SH-SY5Y (cell line): Measurements from ENCODE around the gene DLL1.

ENCODE experiments used
- GATA2 ChIP-seq: IDR thresholded peaks from 2 replicates; pipeline ENCODE4 v1.6.1; 2011; ENCODE audit warnings: mild to moderate bottlenecking, low read depth, low read length
- GATA3 ChIP-seq: IDR thresholded peaks from 2 replicates; pipeline ENCODE4 v1.6.1; 2011; ENCODE audit warnings: low read depth, mild to moderate bottlenecking, low read length, moderate library complexity

DLL1 gene

DNA sequence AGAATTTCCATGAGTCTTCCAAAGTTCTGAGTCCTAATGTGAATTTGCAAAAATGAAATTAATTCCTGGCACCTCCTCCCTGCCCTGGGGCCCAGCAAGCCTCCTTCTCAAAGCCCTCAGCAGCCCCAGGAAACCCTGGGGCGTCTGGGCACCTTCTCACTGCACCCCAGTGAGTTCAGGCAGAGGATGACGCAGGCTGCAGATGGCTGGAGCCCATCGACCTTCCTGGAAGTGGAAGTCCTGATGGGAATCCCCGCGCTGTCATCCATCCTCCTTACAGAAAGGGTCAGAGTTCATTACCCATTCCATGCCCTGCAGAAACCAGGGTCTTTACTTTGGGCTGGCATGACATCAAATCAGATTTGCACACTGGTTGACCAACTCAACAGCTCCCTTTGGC is 31.6 kb downstream of the DLL1 start:
- TF ChIP-seq GATA3 (no peak), GATA2 (no peak)

DNA sequence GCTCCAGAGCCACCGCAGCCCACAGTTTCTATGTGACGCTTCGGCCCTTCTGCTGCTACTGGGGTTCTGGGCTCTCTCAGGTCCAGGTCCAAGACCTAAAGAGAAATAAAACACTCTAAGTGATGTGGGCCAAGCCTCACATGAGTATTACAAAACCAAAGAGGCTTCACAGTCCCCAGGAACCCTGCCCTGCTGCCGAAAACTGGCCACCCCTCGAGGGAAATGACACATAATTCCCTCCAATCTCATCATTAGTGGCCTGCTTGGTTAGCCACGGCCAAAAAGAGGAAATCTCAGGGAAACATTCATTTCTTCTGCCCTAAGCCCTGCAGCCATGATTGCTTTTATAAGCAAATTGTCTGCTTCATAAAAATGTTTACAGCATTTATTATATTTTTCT is 32.5 kb downstream of the DLL1 start:
- TF ChIP-seq GATA2 (no peak), GATA3 (no peak)

DNA sequence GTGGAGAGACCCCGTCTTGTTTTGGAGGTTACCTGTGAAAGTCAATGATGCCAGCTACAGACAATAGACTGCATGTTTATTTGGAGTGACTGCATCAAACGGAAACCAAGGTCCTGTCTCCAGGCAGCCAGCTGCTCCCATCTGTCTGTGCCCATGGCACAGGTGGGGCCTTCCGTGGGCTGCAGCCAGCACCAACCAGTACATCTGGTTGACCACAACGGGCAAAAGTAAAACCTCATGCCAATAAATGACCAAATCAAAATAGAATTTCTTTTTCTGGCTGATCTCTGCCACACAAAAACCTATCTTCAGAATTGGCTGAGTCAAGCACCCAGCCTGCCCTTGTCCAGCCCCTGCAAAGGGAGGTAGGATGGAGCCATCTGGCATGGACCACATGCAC is 33.5 kb downstream of the DLL1 start:
- TF ChIP-seq GATA3 = no peak
- TF ChIP-seq GATA2 = no peak

DNA sequence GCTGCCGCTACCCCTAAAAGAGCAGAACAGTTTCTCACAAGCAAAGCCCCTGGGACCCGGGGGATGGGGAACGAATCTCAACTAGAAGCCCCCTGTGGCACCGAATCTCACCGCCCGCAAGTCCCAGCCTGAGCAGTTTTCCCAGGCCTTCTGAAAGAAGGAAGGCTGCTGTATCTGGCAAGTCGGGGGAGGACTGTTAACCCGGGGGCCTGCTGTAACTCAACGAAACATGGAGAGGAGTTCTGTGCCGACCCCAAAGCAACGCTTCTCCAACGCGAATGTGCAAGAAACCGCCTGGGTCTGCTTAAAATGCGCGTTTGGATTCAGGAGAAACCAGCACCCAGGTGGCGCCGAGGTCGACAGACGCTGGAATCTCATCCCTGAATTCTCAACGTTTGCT is 34.2 kb downstream of the DLL1 start:
- TF ChIP-seq GATA2 = no peak
- no peak for TF ChIP-seq GATA3

DNA sequence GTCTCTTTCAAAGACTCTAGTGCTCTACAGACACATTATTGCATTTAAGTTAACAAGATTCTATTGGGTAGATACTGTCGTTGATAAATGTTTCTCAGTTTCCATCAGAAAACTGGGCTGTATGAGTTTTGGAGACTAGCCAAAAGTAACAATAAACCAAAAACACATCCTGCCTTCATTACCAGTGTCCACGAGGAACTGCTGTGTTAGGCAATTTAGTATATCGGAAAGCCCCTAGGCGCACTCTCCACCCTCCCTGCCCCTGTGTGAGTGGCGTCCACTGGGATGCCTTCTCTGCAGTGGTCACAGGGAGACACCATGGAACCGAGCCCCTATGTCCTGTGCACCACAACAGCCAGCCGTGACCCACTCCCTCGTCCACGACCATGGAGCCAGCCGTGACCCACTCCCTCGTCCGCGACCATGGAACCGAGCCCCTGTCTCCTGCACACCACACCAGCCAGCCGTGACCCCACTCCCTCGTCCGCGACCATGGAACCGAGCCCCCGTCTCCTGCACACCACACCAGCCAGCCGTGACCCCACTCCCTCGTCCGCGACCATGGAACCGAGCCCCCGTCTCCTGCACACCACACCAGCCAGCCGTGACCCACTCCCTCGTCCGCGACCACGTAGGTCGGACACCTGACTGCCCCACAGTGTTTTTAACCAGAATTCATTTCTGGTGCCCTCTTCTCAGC is 35.3 kb downstream of the DLL1 start:
- TF ChIP-seq GATA2 = no peak
- TF ChIP-seq GATA3 = no peak

DNA sequence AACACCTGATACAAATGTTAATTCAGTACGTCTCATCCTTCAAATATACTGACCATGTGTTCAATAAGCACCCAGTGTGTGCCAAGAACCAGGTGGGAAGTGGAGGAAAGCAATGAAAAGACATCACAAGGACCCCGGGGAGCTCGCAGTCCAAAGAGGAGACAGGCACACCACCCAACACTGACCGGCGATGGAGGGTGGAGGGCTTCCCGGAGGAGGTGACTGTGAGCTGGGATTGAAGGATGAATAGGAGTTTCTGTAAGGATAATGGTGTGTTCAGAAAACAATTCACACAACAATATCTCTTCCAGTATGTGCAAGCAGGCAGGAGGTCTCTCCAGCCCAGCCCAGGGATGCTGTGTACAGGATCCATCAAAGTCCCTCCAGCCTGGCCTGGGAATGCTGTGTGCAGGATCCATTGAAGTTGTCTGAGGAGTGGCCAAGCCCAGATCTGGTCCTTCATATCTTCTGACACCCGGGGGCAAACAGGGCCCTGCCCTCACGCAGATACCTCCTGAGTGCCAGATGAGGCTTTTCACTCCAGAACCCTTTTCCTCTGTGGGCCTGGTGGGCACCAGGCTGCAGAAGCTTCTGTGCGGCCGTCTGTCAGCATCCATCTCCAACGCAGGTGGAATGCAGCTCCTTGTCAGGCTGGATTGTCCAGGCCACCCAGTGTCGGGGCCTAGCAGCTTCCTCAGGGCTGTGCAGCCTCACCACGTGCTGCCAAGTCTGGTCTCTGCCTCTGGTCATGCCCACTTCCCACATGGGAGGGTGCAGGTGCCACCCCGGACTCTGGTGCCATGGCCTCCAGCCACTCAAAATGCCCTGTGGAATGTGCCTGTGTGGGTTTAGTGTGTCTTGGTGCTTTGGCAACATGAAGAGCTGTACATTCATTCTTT is 36.3 kb downstream of the DLL1 start:
- no peak for TF ChIP-seq GATA2
- TF ChIP-seq GATA3 = no peak

DNA sequence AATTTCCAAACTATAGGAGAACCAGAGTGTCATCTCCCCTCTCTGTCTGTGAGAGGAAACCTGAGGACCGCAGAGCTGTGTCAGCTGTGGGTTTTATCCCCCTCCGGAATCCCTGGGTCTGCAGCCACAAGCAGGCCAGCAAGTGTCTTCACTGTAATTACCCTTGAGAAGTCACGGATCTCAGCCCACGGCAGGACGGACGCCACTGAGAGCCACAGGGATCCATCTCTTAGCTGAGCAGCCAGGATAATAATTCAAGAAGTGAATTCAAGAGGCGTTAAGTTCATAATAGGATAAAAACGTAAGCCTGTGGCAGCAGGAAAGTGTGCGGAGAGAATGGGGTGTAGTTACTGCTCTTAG is 37.0 kb downstream of the DLL1 start:
- TF ChIP-seq GATA2 (no peak), GATA3 (no peak)

DNA sequence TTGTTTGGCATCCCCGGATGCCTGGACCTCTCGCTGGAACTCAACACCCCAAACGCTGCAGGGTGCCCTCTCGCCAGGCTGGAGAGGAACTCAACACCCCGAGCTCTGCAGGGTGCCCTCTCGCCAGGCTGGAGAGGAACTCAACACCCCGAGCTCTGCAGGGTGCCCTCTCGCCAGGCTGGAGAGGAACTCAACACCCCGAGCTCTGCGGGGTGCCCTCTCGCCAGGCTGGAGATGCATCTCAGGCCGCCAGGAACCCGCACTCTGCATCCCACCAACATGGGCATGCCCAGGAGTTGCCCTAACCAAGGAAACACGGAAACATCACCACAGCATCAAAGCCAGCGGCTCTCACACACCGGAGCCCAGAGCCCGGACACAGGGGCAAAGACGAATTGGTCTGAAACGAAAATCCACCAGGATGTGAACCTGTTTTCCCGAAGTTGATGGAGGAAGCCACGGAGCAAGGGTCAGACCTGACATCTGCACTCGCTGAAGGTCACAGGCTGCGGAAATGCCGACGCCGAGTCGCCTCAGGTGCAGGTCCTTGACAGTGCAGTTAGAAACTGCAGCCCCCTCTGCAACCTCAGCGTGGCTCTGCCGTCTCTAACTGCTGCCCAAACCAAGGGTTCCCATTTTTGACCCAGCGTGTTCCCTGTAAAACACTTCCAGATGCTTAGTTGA is 37.5 kb downstream of the DLL1 start:
- TF ChIP-seq GATA2 = no peak
- TF ChIP-seq GATA3 = no peak

DNA sequence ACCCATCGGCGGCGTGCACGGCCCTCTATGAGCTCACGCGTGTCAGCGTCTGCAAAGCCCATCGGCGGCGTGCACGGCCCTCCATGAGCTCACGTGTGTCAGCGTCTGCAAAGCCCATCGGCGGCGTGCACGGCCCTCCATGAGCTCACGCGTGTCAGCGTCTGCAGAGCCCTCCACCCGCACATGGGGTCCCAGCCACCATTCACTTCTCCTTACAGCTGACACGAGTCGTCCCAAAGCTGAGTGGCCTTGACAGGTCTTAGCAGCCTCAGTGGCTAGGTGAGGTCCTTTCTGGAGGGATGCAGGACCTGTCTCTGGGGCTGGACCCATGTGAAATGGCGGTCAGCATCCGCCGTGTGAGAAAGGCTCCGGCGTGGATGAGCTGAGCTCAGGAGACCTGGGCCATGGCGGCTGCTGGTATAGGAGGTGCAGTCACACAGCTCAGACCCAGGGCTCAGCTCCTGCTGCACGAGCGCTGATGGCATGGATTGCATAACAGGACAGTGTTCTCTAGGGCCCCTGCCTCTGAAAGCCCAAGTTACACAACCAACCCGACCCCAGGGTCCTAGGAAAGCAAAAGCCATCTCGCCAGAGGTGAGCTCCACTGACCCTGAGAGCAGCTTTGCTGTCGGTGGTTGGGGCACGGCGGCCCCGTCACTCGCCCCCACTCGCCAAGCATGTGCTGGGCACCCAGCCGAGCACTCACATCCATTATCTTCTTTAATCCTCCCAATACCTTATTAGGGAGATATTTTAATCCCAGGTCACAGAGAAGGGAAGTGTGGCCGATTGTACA is 38.9 kb downstream of the DLL1 start:
- TF ChIP-seq GATA3 (no peak), GATA2 (no peak)

DNA sequence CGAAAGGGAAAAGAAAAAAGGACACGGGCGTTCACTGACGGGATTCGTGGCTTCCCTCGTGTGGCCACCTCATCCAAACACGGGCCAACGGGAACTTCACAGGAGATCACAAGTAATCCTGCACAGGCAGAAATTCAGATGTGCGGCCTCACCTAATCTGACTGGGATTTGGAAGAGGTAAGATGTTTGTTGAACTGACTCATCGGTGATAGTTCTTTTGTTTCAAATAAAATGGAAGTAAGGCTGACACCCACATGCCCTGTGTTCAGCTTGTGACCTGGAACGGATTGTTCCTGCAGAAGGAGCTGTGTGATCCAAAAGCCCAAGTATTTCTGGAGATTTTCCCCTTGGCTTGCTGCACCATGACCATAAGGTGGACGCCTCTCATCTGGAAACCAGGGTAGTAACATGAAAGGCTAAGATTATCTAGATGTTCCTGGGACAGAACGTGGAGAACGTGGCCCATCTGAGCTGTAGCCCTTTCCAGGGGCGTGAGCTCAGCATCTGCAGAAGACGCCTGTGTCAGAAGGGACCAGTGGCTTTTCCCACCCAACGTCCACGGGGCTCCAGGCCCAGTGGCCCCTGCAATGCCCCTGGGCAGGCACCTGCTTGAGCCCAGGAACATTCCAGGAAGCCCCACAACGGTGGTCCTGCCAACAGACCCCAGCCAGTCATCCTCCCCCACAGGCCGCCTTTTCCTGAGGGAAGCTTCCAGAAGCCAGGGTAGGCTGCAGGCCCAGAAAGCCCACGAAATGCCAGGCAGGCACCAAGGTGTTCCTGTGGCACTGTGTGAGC is 39.7 kb downstream of the DLL1 start:
- no peak for TF ChIP-seq GATA3
- TF ChIP-seq GATA2 = no peak

DNA sequence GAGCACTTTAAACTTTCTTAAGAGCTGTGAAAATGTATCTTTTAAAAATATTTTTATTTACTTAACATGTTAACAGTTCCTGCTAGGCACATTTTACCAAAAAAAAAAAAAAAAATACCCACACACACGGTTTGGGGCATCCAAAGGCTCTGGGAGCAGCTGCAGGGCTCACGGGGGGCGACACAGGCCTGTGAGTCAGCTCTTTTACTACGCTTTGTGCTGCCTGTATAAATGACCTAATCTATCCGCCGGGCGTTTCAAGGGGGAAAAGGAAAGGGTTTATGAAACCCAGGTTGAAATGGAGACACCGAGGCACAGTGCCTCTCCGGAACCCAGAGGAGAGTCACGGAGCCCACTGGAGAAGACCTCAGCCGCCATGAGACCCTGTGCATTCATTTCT is 40.4 kb downstream of the DLL1 start:
- TF ChIP-seq GATA3 = no peak
- TF ChIP-seq GATA2 = no peak

DNA sequence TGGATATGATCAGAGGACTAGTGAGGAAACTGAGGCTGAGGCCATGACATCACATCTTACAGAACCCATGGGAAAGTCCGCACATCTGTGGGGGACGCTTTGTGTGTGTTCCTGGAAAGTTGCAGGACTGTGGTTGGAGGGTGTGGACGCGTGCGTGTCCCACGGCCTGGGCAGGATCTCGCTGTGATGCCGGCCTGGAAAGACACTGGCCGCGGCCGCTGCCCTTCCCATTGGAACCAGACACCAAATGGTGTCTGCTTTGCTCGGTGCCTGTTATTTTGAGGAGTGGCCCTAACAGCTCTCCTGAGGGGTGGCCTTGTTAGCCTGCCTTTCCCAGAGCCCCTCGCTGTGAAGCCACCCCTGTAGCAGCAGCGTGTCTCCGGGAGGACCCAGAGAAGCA is 41.1 kb downstream of the DLL1 start:
- TF ChIP-seq GATA2 (no peak), GATA3 (no peak)
